NCI-H1417 (cell line): ENCODE measurements around the gene RASA3.

Source experiments
- DNase-seq, 3 experiments: peaks; one replicate each; lab custom pipeline; 2025; lab: John Stamatoyannopoulos, UW

RASA3 gene

GRCh38 chr13:114020134-114020533 lies 112.3 kb downstream of the RASA3 start:
- peak in 1 of 3 experiments; percentile 58 for DNase-seq

- DNase-seq: peak in 2 of 3 experiments; percentile 12 to 71
Measured at GRCh38 chr13:114019367-114019766, 113.1 kb downstream of the RASA3 start.

DNA sequence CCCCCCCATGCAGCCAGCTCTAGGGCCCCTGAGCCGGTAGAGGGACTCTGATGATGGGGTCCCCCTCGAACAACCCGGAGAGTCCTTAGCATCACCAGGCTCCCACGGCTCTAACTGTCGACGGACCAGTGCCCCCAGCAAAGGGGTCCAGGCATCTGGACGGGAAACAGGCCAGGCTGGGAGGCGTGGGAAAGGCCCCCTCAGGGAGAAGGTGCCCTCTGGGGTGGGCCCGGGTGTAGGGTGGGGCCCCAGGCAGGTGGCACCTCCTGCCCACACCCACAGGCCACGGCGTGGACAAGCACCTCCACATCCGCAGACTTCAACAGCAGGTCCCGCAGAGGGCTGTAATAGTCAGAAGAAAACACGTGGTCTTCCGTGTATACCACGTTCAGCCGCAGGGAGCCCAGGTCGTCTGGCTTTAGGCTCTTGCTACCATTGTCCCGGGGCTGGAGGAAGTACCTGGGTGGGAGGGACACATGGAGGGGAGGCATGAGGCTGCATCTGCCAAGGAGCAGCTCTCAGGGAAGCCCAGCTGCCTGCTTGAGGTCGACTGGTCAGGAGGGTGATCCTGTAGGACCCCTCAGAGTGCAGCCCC lies 113.9 kb downstream of the RASA3 start:
- no peak for DNase-seq

- DNase-seq: no peak
Measured at GRCh38 chr13:114017966-114018365, 114.5 kb downstream of the RASA3 start.

DNA sequence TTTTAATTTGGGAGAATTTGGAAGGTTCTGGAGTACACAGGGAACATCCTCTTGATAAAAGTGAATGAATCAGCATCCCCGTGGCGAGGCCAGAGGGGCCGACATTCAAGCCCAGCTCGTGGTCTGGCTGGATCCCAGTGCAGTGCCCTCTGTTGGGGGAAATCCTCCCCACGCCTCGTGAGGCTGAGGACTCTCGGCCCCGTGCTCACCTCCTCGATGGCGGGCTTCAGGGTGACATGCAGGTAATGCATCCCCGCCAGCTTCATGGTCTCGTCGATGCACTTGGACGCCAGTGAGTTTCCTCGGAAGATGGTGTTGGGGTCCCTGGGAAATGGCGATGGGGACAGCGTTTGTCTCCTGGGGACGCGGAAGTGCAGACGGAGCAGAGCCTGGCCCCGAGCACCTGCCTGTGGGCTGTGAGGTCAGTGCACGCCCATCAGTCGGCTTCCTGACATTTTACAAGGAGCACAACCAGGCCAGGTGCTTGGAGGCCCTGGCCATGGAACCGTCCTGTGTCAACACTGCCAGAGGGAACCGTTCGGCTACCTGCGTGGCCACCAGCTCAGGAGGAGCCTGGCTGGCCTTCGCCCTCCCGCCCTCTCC lies 115.3 kb downstream of the RASA3 start:
- no peak for DNase-seq

DNA sequence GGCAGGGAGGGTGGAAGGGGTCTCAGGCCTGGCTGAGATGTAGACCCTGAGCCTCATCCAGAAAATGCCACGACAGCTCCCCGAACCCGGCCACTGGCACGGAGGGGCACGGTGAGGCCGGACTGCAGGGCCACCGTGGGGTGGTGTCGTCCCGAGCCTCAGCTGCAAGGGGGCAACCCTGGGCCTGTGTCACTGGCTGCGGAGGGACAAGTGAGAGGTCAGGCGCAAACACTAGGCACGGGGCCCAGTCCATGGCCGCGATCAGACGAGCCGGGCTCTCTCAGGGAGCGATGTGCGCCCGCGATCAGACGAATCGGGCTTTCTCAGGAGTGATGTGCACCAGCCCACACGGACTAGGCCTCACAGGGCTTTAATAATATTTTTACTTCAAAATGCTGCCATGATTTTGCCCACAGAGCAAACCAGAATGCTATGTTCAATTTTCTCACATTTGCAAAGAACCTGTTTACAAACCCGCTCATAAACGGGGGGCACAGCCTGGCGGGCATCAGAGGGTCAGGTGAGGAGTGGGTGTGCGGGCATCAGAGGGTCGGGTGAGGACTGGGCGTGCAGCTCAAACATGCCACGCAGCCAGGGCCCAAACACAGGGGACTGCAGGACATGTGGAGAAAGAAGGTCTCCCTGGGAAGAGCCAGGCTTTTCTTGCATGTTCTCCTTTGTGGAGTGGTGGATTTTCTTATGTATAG lies 115.9 kb downstream of the RASA3 start:
- no peak for DNase-seq

- no peak for DNase-seq
Measured at GRCh38 chr13:114015969-114016295, 116.5 kb downstream of the RASA3 start.

- peak in 1 of 3 experiments; percentile 30 for DNase-seq
Measured at GRCh38 chr13:114015111-114015968, 117.1 kb downstream of the RASA3 start.

DNA sequence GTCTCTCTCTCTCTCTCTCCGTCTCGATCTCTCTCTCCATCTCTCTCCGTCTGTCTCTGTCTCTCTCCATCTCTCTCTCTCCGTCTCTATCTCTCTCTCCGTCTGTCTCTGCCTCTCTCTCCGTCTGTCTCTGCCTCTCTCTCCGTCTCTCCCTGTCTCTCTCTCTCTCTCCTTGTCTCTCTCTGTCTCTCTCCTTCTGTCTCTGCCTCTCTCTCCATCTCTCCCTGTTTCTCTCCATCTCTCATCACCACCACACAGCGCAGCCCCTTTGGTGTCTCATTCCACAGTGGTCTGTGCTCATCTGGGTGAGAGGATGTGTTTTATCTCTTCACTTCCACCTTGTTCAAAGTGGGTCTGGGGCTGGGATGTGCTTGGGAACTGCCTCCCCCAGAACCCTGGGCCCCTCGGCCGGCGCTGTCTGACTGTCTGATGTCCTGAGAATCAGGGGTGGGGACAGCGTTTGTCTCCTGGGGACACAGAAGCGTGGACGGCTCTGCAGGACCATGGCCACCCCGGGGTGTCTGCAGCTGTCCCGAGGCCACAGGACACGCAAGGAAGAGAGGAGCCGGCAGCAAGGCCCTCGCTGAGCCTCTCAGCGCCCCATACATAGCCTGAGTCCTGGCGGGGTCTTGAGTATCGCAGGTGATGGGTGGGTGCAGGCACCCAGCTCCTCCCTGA lies 118.3 kb downstream of the RASA3 start:
- no peak for DNase-seq

DNA sequence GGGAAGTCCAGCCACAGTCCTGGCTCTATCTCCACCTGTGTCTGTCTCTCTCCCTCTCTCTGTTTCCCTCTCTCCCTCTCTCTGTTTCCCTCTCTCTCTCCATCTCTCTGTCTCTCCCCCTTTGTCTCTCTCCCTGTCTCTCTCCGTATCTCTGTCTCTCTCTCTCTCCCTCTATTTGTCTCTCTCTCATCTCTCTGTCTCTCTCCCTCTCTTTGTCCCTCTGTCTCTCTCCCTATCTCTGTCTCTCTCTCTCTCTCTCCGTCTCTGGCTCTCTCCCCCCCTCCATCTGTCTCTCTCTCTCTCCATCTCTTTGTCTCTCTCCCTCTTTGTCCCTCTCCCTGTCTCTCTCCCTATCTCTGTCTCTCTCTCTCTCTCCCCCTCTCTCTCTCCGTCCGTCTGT lies 119.1 kb downstream of the RASA3 start:
- DNase-seq: no peak

GRCh38 chr13:114012921-114013320 lies 119.5 kb downstream of the RASA3 start:
- DNase-seq: no peak

GRCh38 chr13:114012141-114012540 lies 120.3 kb downstream of the RASA3 start:
- DNase-seq: no peak

DNA sequence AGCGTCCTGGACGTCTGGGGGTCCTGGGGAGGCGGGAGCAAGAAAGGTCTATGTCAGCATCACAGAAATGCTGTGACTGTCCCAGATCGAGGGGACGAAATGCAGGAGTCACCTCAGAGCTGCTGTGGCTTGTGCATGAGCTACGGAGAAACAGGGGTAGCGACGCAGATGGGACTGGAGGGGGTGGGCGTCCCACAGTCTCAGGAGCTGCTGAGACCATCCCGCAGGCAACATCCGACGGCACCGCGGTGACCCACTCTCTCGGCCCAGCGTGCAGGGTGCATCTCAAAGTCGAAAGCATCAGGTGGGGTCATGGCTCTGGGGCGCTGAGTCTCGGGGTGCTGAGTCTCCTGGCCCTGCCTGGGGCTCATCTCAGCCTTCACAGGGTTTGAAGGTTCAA lies 121.2 kb downstream of the RASA3 start:
- DNase-seq: no peak

DNA sequence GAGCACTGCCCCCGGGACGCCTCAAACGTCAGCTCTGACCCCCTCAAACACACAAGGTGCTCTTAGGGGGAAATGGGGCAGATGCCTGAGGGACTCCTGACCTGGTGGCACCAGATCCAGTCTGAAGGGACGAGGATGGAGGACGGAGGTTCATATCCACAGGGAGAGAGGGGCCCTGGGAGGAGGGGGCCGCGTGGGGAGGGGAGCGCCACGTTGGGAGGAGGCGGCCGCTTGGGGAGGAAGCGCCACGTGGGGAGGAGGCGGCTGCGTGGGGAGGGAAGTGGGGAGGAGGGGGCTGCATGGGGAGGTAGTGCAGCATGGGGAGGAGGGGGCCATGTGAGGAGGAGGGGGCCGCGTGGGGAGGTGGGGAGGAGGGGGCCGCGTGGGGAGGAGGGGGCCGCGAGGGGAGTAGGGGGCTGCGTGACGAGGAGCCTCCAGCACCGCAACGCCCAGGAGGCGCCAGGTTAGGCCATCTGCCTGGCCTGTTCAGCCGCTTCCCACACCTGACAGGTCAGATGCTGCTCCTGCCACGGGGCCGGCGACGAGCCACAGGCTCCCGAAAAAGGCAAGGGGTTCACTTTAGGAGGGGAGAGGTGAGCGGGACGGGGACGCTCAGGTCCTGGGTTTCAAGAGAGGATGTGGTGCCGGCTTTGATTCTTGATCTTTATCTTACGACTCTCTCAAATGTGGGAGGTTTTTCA lies 121.9 kb downstream of the RASA3 start:
- no peak for DNase-seq

GRCh38 chr13:114009590-114010400 lies 122.6 kb downstream of the RASA3 start:
- no peak for DNase-seq

DNA sequence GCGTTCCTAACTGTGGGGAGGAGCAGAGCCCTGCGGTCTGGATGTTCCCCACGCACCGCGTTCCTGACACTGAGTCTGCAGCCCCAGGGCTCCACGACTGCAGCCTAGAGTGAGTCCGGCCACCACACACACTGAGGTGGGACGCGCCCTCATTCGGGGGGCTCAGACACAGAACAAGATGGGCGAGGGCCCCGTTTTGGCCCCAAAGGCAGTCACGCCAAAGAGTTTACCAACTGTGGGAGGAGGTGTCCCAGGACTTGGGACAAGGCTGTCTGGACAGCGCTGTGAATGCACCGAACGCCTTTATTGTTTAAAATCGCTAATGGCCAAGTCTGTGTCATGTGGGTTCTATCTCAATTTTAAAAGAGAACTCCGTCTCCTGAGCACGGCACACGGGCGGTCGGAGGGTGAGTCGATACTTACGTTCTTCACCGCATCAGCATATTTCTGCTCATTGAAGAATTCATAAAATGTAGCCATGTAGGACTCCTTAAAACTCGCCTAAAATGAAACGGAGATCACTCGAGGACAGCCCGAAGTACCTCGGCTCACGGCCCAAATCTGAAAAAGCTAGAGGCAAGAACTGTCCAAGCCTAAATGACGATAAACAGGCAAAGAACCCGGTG lies 123.3 kb downstream of the RASA3 start:
- DNase-seq: no peak

GRCh38 chr13:114007566-114007965 lies 124.9 kb downstream of the RASA3 start:
- DNase-seq: no peak

- DNase-seq: no peak
Measured at GRCh38 chr13:114005206-114005724, 127.2 kb downstream of the RASA3 start.

GRCh38 chr13:114004420-114005205 lies 127.8 kb downstream of the RASA3 start:
- DNase-seq: peak in 1 of 3 experiments; percentile 54
